Measurements from ENCODE around the gene PLCD3.

The PLCD3 gene

DNA sequence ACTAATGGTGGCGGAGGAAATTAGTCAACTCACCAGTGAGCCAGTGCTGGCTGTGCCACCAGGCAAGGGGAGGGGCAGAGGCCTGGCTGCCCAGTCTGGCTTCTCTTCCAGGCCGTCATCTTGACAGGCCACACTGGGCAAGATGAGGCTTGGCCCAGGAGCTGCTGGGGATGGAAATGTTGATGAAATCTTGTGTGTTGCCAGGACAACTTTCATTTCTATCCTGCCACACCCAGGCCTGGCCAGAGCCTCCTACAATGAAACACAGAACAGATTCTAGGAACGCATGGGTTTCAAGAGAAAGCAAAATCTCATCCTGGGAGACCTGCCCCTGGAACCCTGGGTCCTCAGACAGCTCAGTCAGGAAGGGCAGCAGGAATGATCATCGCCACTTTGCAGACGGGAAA lies 38.6 kb upstream of the PLCD3 start:
- no peak for DNase-seq (ENCODE audit: low spot score)
- in situ Hi-C loops (cut with MboI; ENCODE audit: low sequenced_read_pairs, unreplicated experiment), result no loop called here

DNA sequence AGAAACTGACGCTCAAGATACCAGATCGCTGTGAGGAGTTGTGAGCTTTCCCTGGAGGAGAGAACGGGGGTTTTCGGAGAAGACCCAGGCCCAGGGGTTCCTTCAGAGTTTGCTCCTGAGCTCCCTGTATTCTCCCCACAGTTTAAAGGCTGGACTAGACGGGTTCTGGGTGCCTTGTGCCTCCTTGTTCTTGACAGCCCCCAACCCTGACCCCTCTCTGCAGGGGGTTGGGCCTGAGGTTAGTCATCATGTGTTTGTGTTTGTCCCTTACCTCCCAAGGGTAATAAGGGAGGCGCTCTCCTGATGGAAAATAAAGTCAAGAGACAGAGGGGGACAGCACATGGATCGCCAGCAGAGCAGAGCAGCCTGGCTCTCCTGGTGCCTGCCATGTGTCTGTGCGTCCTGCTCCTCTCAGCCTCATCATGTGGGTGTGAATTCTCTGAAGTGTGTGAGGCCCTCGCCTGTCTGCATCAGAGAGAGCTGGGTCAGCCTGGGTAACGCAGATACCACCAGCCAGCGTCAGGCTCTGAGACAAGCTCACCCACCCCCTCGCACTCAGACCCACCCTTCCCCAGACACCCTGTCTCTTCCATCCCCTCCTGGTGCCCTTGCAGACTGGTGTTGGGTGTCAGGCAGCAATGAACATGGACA lies 38.1 kb upstream of the PLCD3 start:
- TF ChIP-seq, protein P1, sequence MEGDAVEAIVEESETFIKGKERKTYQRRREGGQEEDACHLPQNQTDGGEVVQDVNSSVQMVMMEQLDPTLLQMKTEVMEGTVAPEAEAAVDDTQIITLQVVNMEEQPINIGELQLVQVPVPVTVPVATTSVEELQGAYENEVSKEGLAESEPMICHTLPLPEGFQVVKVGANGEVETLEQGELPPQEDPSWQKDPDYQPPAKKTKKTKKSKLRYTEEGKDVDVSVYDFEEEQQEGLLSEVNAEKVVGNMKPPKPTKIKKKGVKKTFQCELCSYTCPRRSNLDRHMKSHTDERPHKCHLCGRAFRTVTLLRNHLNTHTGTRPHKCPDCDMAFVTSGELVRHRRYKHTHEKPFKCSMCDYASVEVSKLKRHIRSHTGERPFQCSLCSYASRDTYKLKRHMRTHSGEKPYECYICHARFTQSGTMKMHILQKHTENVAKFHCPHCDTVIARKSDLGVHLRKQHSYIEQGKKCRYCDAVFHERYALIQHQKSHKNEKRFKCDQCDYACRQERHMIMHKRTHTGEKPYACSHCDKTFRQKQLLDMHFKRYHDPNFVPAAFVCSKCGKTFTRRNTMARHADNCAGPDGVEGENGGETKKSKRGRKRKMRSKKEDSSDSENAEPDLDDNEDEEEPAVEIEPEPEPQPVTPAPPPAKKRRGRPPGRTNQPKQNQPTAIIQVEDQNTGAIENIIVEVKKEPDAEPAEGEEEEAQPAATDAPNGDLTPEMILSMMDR (IDR thresholded peaks at IDR 0.05; ENCODE audit: borderline replicate concordance, control extremely low read depth, extremely low read depth, insufficient read depth, missing control alignments), result no peak
- DNase-seq (ENCODE audit: low spot score), result no peak
- in situ Hi-C loops (cut with MboI; ENCODE audit: low sequenced_read_pairs, unreplicated experiment), result no loop called here

More for the DNA sequence above, 38.6 kb upstream of the PLCD3 start:
- TF ChIP-seq, protein P1 (IDR thresholded peaks at IDR 0.05; ENCODE audit: borderline replicate concordance, control extremely low read depth, extremely low read depth, insufficient read depth, missing control alignments), result no peak

DNA sequence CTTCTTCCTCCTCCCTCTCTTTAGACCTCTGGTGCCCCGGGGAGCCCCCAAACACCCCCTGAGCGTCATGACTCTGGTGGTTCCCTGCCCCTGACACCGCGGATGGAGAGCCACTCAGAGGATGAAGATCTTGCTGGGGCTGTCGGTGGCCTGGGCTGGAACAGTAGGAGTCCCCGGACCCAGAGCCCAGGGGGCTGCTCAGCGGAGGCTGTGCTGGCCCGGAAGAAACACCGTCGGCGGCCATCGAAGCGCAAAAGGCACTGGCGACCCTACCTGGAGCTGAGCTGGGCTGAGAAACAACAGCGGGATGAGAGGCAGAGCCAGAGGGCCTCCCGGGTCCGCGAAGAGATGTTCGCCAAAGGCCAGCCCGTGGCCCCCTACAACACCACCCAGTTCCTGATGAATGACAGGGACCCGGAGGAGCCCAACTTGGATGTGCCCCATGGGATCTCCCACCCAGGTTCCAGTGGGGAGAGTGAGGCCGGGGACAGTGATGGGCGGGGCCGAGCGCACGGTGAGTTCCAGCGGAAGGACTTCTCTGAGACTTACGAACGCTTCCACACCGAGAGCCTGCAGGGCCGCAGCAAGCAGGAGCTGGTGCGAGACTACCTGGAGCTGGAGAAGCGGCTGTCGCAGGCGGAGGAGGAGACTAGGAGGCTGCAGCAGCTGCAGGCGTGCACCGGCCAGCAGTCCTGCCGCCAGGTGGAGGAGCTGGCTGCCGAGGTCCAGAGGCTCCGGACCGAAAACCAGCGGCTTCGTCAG lies 36.9 kb upstream of the PLCD3 start:
- in situ Hi-C loops (cut with MboI; ENCODE audit: low sequenced_read_pairs, unreplicated experiment), result no loop called here
- no peak for DNase-seq (ENCODE audit: low spot score)
- TF ChIP-seq, protein P1 (IDR thresholded peaks at IDR 0.05; ENCODE audit: borderline replicate concordance, control extremely low read depth, extremely low read depth, insufficient read depth, missing control alignments), result no peak

DNA sequence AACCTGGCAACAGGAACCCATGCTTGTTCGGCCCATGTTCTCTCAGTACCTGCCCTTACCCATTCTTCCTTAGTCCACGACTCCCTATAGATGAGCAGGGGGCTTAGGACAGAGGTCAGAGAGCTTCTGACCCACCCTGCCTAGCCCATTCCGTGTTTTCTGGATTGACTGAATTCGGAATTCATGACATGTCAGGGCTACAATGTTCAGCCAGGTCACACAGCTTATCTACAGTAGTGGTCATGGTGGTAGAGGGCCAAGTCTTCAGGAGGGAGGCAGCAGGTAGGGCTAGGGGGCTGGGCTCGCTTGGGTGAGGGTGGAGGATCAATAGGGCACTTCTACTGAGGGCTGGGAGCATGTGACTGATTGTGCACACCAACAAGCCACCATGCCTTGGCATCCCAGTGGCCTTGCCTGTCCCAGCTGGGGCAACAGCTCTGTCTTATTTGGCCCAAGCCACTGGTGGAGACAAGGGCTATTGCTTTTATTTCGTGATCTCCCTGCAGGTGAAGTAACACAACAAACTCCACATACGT lies 32.5 kb upstream of the PLCD3 start:
- DNase-seq (ENCODE audit: low spot score), result no peak
- in situ Hi-C loops (cut with MboI; ENCODE audit: low sequenced_read_pairs, unreplicated experiment), result no loop called here
- TF ChIP-seq, protein P1 (IDR thresholded peaks at IDR 0.05; ENCODE audit: borderline replicate concordance, control extremely low read depth, extremely low read depth, insufficient read depth, missing control alignments), result no peak

DNA sequence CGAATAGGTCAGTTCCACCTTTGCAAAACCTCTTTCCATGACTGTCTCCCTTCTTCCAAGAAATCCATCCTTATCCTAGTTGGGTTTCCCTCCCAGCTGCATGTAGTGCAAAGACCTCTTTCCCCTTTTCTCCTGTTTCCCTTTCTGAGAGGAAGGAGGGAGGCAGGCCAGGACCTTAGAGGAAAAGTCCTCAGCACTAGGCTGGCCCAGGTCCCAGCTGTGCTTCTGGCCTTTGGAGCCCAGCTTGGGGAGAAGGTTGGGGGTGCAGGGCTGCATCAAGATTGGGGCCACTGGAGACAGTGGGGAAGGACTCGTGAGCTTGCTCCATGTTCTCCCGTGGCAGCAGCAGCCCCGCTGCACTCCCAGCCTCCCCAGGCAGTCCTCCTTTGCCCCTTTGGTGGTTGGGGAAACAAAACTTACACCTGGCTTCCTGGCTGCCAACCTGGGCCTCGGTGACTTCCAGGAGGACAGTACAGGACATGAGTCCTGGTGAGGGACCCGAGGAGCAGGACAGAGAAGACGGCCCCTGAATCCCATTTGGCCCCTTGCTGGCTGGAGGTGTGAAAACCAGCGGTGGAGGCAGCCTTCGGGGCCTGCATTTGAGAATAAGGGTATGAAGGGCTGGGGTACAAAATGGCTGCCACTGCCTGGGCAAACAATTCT lies 29.8 kb upstream of the PLCD3 start:
- no peak for DNase-seq (ENCODE audit: low spot score)
- in situ Hi-C loops (cut with MboI; ENCODE audit: low sequenced_read_pairs, unreplicated experiment), result no loop called here
- TF ChIP-seq, protein P1 (IDR thresholded peaks at IDR 0.05; ENCODE audit: borderline replicate concordance, control extremely low read depth, extremely low read depth, insufficient read depth, missing control alignments), result no peak

DNA sequence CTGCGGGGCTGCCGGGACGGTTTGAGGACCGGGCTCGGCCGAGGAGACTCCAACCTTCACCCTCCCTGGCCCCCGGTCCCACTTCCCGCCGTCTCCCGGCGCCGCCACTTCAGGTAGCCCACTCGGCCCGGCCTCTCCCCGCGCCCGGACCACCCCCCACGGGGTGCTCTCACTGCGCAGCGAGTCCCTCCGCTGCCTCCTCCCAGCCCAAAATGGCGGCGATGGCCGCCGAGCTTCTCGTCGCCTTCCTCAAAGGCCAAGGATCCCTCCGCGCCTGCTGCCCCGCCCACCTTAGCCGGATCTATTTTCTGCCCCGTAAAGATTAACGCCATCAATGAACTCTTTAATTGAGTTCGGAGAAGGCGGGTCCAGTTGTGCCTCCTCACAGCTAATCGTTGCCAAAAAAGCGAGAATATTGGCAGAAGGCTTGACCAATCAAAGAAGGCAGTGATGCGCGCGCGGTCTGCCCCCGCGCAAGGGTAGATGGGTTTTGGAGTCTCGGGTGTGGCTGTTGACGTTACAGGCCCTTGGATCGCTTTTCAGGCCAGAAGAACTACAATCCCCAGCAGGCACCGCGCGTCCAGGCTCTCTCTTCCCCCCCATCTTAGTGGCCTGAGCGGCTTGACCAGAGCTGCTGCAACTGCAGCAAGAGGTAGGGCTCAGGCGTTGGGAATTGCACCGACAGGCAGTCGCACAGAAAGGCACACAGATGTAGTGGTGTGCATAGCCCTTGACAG lies 29.1 kb upstream of the PLCD3 start, which contains the start of gene HEXIM2:
TSS of gene HEXIM2 (plus strand) at position 588 of the 737 bp plus-strand sequence. CDS start 919 bp downstream, outside the sequence.
- in situ Hi-C loops (cut with MboI; ENCODE audit: low sequenced_read_pairs, unreplicated experiment), result no loop called here
- TF ChIP-seq, protein P1 (IDR thresholded peaks at IDR 0.05; ENCODE audit: borderline replicate concordance, control extremely low read depth, extremely low read depth, insufficient read depth, missing control alignments), result no peak

More for the DNA sequence above, 29.1 kb upstream of the PLCD3 start, which contains the start of gene HEXIM2:
- DNase-seq (ENCODE audit: low spot score), result peak; percentile 97

Data from GM13976 (cell line).